Urothelium cell line (cell line): ENCODE measurements around the gene CDCA4.

Experiments
- DNase-seq: peaks from one replicate; pipeline ENCODE4 v3.0.0; 2011; ENCODE audit warnings: low spot score, mixed read lengths
- FAIRE-seq: peaks from 2 replicates; lab custom pipeline; 2011; peaks lifted over from hg19 to GRCh38; lab: Jason Lieb, UNC

The CDCA4 gene

DNA sequence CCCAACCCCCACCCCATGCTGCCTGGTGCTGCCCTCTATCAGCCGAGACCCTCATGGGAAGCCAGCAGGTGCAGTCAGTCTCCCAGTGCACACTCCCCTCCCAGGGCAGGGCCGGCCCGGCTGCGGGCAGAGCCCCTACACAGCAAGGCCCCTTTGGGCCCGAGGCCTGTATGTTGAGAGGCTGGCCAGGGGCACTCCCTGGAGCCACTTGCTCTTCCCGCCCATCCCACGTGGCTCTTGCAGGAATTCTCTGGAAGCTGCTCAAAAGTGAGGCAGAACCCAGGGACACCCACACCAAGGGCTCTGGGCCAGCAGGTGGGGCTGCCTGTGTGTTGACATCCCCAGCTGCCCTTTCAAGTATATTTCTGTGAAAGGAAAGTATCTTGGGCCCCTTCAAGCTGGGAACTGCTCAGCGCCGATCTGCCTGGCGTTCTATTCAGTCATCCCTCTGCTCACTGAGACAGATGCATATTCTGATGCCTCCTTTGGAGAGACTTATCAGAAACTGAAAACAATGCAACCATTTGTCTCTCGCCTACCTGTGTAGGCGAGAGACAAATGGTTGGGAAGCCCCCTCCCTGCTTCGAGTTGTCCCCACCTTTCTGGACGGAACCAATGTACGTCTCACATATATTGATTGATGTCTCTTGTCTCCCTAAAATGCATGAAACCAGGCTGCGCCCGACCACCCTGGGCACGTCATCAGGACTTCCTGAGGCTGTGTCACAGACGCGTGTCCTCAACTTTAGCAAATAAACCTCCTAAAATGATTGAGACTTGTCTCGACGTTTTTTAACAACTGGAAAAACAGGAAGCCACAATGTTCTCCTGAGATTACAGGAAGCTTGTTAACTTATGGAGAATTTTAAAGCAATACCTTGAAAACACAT is 38.4 kb upstream of the CDCA4 start:
- FAIRE-seq (no peak), DNase-seq (no peak)

DNA sequence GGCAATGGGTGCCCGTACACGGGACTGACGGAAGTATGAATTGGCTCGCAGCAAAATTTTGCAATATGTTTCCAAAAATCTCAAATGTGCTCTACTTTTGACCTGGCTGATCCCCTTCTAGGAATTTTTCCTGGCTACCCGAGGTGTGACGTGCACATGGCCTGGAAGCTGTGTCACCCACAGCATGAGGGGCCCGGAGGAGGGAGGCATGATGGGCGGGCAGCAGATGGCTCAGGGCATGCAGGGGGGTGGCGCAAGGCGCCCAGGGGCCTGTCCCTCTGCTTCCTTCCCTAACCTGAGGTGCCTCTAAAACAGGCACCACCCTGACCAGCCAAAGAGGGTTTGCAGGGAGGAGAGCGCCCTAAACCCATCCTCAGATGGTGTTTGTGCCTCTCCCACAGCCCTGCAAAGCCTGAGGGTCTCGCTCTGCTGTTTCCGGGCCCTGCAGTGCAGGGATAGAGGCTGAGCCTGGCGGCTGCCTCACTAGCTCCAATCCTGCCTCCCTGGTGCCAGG is 37.7 kb upstream of the CDCA4 start:
- DNase-seq (no peak), FAIRE-seq (no peak)

DNA sequence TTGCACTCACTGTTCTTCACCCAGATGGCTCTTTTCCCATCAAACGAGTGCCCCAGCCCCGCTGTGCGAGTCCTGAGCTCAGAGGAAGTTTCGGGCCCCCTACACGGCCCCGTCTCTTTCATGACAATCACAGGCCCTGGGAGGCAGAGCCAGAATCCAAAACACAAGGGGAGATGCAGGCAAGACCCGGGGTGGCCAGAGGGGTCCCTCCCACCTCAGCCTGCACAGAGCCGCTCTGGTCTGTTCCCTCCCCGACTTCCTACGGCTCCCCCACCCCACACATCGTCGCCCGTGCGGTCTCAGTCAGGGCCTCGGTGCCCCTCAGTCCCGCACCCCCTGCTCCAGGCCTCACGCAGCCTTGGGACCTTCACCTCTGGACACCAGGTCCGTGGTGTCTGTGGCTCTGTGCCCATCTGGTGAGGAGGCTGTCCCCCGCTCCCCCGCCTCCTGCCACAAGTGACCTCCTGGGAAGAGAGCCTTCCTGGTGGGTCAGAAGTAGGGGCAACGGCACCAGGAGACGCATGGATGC is 35.5 kb upstream of the CDCA4 start:
- DNase-seq: no peak
- FAIRE-seq: no peak

DNA sequence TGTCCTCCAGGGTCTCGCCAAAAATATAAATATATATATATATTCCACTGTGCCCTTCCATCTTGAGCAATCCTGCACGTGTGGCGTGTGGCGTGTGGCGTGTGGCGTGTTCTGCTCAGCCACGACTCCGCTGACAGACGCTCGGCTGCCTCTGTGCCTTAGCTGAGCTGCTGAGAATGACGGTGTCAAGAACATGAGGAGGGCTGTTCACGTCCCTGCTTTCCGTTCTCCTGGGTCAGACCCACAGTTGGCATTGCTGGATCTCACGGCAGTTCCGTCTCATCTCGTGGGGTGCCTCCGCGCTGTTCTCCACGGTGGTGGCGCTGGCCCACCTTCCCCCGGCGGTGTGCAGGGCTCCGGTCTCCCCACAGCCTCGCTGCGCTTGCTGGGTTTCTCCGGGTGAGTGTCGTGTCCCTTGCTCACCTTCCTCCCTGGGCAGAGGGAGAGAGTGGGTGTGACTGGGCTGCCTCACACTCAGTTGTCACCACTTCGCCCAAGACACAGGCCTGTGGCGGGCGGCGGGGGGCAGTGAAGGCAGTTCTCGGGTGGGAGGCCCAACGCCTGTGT is 34.9 kb upstream of the CDCA4 start:
- FAIRE-seq (no peak), DNase-seq (no peak)

DNA sequence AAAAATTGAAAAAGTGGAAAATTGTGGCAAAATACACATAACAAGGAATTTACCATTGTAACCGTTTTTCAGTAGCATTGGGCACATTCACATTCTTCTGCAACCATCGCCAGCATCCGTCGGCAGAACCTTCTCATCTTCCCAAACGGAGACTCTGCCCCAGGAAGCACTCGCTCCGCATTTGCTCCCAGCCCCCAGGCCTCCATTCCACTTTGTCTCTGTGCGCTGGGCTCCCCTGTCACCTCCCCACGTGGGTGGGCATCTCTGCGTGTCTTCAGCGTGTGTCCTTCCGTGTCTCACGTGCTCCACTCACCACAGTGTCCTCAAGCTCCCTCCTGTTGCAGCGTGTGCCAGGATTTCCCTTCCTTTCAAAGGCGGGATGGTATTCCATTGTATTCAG is 34.5 kb upstream of the CDCA4 start:
- DNase-seq: no peak
- no peak for FAIRE-seq

DNA sequence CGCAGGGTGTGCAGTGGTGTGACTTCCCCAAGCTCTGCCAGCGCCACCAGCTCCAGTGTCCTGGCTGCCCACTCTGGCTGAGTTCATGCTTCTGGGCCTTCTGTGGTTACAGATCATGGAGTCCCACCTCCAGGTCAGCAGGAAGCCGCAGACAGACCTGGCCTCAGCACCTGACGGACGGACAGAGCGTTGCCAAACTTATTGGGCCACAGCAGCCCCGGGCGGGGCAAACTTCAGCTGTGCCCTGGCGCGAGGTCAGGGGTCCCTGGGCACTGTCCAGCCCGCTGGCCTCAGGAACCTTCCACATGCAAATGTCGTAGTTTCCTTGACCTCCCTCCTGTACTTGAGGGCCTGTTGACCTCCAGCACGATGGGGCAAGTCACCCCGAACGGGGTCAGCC is 33.1 kb upstream of the CDCA4 start:
- FAIRE-seq (no peak), DNase-seq (no peak)

DNA sequence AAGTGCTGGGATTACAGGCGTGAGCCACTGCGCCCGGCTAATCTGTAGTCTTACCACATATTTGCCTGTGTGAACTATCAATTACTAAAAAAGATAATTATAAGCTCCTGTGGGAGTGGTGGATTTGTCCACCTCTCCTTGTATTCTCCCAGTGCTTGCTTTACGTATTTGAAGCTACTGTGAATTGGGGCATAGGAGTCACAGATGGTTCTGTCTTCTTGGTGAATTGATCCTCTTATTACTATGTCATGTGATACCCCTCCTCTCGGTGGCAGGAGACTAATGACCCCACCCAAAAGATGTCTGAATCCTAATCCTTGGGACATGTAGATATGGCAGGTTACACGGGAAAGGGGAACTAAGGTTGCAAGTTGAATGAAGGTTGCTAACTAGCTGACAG is 32.5 kb upstream of the CDCA4 start:
- DNase-seq: no peak
- FAIRE-seq: no peak

DNA sequence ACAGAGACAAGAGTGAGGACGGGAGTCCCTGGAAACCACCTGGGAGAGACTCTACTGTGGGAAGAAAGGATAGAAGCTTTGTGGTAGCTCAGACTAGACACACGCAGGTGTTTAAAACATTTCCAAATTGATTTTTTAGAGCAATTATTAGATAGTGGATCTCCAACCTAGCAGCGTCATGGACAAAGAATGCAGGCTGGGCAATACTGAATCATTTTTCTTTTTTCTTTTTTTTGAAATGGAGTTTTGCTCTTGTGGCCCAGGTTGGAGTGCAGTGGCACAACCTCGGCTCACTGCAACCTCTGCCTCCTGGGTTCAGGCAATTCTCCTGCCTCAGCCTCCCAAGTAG is 31.2 kb upstream of the CDCA4 start:
- FAIRE-seq (no peak), DNase-seq (no peak)

DNA sequence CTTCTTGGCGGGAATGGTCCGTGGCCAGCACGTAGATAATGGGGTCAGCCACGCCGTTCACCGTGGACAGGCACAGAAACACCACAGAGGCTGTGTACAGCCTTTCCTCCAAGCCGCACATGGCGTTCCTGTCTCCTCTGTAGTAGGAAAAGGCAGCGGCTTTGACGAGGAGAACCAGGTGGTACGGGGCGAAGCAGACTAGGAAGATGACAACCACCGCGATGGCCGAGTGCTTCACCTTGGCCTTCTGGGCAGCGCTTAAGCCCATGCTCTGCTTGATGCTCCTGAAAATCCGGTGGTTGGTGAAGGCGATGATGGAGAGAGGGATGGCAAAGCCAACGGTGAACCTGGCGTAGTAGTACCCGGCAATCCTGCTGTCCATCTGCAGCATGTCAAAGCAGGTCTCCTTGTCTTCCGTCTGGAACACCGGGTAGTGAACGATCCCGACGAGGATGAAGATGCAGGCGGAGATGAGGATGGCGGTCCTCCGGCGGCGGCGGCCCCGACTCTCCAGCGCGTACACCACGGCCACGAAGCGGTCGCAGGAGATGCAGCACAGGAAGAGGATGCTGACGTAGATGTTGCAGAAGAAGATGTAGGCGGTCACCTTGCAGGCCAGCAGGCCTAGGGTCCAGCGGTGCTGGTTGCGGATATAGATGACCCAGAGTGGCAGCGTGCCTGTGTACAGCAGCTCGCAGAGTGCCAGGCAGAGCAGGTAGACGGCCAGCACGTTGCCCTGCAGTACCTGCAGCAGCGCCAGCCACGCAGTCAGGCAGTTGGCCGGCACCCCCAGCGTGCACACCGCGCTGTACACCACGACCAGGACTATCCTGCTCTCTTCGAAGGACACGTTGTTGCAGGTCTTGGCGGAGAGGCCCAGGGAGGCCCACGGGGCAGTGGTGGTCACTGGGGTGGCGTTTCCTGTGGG is 30.6 kb upstream of the CDCA4 start:
- FAIRE-seq: no peak
- DNase-seq: no peak

DNA sequence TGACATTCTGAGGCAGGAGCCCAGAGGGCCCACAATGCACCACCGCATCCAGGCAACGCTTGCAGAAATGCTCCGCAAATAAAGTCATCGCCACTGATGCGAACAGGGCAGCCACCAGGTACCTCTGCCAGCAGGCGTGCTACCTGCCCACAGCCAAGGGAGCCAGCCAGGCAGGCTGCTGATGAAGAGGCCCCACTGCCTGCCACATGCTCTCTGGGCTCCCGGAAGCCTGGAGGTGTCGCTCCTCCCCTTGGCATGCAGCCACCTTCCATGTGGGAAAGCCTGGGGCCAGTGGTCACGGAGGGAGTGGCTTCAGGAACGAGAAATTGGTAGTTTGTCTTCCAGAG is 29.6 kb upstream of the CDCA4 start:
- no peak for FAIRE-seq

DNA sequence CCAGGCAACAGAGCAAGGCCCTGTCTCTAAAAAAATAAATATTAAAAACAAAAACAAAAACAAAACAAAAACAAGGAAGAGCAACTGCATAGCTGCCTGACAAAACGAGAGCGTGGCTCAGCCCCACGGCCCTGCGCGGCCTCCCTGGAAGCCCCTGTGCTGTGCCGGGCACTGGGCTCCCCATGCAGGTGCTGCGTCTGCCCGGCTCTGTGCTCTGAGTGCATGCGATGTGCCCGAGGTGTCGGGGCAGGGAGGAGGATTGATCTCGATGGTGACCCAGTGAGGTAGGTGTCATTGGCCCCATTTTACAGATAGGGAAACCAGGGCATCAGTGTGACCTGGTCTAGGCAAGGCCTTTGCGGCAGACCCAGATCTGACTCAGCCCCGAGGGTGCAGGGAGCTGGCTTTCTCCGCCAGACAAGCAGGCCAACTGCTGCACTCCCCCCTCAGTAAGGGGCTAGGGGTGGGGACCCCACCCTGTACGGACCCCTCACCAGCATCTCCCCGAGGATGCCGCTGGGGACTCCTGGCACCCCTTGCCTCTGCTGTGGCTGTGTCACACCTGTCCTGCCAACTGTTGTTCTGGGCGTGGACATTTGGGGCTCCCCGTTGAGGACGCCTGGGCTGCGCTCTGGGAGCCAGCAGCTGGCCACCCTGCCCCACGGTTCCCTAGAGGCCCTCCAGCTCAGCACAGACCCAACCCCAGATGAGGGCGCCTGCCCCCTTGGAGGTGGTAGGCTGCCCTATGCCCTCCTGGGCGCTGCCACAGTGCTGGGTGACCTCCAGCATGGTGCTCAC is 29.1 kb upstream of the CDCA4 start:
- FAIRE-seq (no peak), DNase-seq (no peak)

More for the DNA sequence above, 29.6 kb upstream of the CDCA4 start:
- peak; percentile 31 for DNase-seq

DNA sequence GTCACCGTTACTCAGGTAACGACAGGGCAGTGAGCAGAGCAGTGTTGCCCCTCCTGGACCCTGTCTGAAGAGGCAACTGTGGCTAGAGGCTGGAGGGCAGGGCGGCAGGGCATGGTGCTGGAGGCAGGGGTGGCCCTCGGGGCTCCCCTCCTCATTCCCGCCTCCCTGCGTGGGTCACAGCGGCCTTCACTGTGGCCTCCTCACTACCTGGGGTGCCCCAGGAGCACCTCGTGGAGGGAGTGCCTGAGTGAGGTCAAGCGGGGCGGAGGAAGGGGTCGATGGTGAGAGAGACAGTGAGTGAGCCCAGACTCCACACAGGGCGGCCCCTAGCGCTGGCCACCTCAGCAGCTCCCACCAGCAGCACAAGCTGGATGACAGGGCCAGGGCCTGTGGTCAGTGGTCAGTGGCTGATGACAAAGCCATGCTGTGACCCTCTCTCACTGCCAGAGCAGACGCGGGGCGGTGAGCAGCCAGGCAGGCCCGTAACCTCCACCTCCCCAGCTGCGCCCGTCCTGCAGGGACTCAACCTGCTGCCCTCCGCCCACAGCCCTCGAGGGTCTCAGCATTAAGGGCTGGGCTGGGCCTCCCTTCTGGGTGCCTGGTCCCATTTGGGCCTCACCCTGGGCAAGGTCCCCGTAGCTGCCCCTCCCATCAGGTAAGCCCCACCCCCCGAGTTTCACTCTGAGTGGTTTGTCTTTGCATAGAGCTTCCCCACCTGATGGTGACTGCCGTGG is 26.6 kb upstream of the CDCA4 start:
- DNase-seq (no peak), FAIRE-seq (no peak)

DNA sequence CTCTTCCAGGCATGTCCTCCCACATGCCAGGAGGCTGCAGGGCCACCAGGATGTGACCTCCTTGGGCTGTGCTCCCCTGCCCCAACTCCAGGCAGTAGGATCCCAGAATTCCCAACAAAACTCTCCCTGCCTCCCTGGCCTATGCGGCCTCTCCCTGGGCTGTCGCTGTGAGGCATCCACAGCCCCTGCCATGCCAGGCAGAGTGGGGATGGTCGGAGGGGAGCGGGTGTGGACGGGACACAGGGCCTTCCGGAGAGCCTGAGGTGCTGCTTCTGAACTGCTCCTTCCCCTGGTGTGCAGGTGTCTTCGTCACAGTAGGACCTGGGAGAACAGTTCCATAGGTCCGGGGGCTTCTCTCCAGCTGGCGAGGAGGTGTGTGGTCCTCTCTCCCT is 26.0 kb upstream of the CDCA4 start:
- FAIRE-seq: no peak
- DNase-seq: no peak

DNA sequence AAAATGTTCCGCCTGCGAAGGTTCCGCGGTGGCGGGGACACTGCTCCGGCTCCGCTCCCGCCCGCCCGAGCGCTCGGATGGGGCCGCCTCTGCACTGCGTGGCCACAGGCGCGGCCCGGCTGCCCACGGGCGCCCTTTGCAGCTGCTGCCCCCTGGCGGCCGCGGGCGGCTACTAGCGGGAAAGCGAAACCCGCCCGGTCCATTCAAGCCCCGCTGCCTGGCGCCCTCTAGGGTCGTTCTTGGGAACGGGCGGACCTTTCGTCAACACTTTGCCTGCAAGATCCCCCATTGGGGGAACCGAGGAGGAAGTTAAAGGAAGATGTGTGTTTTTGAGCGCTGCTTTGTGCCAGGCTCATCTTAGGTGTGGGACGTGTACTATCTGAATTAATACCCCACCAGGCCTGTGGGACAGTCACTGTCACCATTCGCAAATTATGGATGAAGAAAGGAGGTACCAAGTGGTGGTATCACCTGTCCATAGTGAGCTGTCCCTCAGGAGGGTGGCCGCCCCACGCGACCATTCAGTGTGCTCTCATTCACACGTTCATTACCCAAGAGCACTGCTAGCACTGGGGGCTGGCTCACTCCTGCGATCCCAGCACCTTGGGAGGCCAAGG is 24.9 kb upstream of the CDCA4 start:
- DNase-seq (peak; percentile 85), FAIRE-seq (no peak)

DNA sequence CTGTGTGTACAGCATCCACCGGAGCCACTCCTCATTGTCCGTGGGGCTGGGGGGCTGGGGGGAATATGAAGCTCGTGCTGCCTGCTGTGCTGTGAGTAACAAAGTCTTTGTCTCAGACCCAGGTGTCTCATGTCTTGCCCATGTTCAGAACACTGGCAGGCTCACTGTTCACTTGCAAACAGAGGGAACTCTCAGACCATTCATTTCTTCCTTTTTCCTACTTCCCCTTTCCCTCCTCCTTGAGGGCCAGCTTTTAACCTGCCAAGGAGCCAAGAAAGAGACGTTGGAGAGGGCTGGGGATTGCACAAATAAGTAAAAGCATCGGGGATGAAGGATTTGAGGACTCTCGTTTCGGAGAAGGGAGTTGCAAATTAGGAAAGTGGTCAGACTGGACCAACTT is 22.8 kb upstream of the CDCA4 start:
- FAIRE-seq (no peak), DNase-seq (no peak)

DNA sequence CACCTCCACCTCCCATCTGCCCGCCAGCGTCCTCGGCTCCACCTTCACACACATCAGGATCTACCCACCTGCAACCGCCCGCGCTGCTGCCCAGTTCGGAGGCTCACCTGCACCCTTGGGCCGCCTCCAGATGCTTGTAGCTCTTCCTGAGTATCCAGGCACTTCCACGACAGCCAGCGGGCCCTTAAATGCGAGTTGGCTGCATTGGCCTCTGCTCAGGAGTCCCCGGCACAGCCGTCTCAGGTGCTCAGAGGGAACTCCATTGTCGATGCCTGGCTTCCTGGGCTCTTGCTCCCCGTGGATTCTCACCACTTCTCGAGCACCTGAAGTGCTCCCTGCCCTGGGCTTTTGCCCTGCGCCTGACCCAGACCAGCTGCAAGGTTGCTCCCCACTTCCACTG is 21.9 kb upstream of the CDCA4 start:
- DNase-seq: no peak
- FAIRE-seq: no peak

DNA sequence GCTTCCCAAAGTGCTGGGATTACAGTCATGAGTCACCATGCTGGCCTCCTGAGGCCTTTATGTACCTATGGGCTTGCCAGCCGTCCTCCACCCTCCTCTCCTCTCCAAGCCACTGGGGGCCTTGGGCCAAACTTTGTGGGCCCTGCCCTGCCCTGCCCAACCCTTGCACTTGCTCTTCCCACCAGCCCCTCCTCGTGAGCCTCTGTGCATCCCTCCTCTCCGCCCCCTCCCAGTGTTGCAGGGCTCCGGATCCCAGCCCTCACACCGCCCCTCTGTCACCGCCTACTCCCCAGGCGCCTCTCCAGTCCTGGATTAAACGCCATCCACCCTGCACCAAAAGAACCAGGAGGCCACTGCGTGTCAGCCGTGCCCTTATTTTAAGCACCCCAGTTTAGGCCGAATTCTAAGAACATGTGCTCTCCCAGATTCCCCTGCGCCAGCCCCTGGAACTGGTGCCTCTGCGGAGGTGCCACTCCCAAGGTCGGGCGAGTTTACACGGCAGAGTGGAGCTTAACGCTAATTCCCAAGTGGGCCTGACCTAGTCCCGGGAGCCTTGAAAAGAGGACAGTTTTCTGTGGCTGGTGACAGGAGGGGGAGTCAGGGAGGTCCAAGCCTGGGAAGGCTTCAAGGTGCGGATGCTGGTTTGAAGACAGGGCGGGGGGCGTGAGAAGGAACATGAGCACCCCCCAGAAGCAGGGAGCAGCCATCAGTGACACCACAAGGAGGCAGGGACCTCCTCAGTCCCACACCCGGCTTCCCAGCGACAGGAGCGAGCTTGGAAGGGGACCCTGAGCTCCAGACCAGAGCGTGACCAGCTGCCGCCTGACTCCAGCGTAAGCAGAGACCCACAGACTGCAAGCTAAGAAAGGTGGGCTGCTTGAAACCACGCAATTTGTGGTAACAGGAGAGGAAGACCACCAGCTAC is 21.2 kb upstream of the CDCA4 start:
- FAIRE-seq (no peak), DNase-seq (no peak)

DNA sequence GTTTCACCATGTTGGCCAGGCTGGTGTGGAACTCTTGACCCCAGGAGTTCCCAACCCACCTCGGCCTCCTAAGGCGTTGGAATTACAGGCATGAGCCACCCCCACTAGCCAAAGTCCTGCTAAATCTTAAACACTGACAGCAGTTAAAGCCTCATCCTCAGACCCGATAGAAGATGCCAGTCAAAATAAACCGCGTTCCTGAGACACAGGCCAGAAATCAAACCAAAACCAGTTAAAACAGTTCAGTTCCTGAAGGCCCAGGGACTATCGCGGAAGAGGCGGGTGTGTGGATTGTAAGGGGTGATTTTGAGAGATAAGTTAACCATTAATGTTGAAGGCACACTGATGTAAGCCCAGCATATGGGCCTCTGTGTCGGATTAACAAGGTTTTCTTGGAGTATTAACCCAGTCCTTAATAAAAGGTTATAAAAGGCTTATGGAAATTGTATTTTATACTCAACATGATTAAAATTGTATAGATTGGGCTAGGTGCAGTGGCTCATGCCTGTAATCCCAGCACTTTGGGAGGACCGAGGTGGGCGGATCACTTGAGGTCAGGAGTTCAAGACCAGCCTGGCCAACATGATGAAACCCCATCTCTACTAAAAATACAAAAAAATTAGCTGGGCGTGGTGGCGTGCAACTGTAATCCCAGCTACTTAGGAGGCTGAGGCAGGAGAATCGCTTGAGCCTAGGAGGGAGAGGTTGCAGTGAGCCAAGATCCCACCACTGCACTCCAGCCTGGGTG is 18.7 kb upstream of the CDCA4 start:
- FAIRE-seq (no peak), DNase-seq (no peak)
